Spleen (tissue), 7 donors: ENCODE data around the gene CTDSPL.
"Not testable (repeated sequence)": the region's sequence is repeated elsewhere in the genome, so short reads cannot be mapped to it uniquely, and the experiment has no call there.

Experiments used
- CTCF ChIP-seq, 11 experiments: fragments of 200-600 bp in 7 of 11; fragments of 450-650 bp in 4 of 11; sonication (generic) in 4 of 11; IDR thresholded peaks in 8 of 11; conservative IDR thresholded peaks in 3 of 11; 1 replicate in 7 of 11; 2 replicates in 4 of 11; pipeline versions ENCODE4 v1.4.0 to v1.8.0; 2016 to 2021; ENCODE audit warnings: antibody characterized with exemption in 11 of 11, inconsistent platforms in 4 of 11, mild to moderate bottlenecking in 1 of 11
- POLR2AphosphoS5 ChIP-seq, 3 donors: sonication (generic); formaldehyde crosslinking; IDR thresholded peaks; one replicate each; pipeline ENCODE4 v1.5.1; 2017; ENCODE audit warnings: antibody characterized with exemption in 3 of 3
- donor health status: DM: no; HTN: no; CAD: no; lungs with moderate emphysema.
- donor health status: DM: no; HTN: no; CAD: no.
- donor health status: DM: no; HTN: no; CAD: no.

GRCh38 chr3:38033586-38033985, 171.9 kb downstream of the CTDSPL start:
- not testable (repeated sequence) for TF ChIP-seq CTCF (IDR thresholded peaks at IDR 0.05 in 8 of 11, conservative IDR thresholded peaks at IDR 0.05 in 3 of 11); POLR2AphosphoS5 (IDR thresholded peaks at IDR 0.05)
